Measurements from ENCODE around the gene FIBP. TPM values are rescaled to one million over a fixed set of nuclear protein-coding genes. Genes with fewer than 3 reads are reported as not detected.
A peak's percentile ranks its signal among the peaks of the same experiment; 100 is the strongest.

The FIBP gene
- total RNA-seq, 1 experiment from 2014 or later, result 89.5 TPM

DNA sequence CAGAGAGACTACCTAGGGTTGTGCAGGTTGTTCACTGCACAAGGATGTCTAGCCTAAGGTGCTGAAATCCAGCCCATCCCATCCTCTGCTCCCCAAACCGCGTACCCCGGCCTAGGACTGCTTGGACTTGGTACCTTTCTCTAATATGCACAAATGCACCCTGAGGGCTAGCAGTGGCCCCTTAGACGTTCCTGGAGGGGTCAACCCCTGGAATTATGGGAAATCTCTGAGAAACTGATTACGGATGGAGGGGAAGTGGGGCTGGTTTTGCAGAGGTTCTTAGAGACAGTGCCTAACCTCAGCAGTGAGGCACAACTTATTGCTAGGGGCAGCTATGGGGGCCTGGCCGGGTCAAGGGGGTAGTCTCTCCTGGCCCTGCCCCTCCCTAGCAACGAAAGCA lies 28.1 kb upstream of the FIBP start:
- in situ Hi-C loops (cut with HindIII; ENCODE audit: low pct_unique_long_range_greater_than_20kb, low sequenced_read_pairs), result no loop called here
- no peak for DNase-seq (ENCODE audit: low read depth)

DNA sequence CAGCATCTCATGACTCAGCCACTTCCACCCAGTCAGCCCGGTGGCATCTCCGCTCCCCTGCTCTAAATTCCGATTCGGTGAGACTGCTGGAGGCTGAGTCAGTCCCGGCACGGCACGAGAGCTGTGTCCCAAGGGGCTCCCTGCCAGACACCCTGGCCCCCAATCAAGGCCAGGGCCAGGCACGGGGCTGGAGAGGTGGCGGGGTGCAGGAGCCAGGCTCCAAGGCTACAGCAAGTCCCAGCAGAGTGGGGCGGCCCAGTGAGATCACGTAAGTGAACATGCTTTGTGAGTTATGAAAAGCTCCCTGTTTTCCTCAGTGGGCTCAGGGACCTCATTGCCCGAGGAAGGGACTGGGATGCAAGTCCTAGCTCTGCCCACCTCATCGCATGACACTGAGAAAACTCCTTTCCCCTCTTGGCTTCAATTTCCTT lies 27.6 kb upstream of the FIBP start:
- in situ Hi-C loops (cut with HindIII; ENCODE audit: low pct_unique_long_range_greater_than_20kb, low sequenced_read_pairs), result no loop called here
- peak; percentile 90 for DNase-seq (ENCODE audit: low read depth)

DNA sequence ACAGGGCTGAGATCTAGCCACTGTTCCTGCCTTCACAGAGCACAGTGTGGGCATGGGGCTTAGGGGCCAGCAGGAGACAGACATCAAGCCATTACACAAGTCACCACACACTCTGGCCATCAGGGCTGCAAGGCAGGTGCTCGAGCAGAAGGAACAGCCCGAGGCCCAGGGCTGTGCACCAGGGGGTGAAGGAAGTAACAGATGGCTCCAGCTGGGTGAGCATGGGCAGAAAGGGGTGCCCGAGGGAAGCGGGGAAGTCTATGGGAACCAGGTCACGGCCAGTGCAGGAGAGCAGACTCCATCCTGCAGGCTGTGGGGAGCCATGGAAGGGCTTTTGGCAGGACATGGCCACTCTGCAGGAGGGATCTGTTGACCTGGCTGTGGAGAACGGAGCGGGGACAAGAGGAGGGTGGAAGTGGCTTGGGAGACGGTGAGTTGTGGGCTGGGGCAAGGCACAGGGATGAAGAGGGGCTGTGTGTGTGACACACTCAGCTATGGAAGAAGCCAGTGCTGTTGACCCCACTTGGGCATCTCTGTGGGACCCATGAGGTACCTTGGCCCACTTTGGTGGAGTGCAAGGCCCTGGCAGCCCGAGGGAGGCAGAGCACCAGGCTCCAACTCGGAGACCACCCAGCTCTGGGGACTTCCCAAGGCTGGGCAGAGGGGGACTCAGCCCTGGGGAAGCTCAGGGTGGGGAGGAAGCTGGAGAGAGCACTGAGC lies 27.0 kb upstream of the FIBP start:
- in situ Hi-C loops (cut with HindIII; ENCODE audit: low pct_unique_long_range_greater_than_20kb, low sequenced_read_pairs), result no loop called here
- DNase-seq (ENCODE audit: low read depth), result no peak

DNA sequence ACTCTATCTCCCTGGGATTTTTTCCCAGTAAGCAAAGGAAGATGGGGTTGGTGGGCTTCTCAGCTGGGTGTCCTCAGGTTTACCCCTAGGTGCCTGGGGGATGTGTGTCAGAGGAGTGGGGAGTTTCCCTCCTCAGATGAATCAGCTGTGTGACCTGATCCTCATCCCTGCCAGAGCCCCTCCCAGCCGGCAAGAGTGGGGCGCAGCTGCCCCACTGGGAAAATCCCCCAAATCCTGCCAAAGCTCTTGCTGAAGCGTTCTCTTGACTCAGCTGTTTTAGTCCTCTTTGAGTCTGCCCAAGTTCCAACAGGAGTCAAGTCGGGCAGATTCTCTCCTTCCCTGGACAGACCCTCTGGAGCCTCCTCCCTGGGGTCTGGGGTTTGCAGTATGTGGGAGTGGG lies 24.6 kb upstream of the FIBP start:
- in situ Hi-C loops (cut with HindIII; ENCODE audit: low pct_unique_long_range_greater_than_20kb, low sequenced_read_pairs), result no loop called here
- peak; percentile 31 for DNase-seq (ENCODE audit: low read depth)

DNA sequence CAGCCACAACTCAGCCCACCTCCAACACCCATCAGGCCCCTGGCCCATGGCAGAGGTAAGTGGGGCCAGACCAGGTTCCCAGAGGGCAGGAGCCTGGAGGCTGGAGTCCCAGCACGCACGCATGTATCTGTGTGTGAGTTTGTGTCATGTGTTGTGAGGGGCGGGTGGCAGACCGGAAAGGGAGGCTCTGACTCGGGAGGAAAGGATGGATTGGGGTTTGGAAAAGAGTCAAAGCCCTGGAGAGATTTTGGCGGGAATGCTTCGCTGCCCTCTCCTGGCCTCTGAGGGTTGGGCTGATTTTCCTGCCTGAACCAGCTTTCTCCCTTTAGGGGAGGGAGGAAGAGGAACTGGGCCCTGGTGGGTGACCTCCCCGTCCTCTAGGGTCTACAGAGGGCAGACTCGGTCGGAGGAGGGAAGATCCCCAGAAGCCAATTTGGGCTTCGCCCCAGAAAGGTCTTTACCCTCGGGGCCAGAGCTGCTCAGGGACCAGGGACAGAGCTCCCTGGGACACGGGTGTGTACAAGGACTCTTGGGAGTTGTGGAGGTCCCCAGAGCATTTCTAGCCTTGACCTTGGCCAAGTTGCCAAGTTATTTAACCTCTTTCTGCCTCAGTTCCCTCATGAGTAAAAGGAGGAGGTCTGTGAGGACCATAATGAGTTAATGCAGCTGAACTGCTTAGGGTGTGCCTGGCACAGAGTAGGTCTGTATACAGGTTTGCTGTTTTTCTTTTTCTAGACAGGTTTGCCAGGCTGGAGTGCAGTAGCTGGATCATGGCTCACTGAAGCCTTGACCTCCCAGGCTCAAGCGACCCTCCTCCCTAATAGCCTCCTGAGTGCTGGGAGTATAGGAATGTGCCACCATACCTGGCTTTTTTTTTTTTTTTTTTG lies 23.7 kb upstream of the FIBP start:
- peak; percentile 86 for DNase-seq (ENCODE audit: low read depth)
- in situ Hi-C loops (cut with HindIII; ENCODE audit: low pct_unique_long_range_greater_than_20kb, low sequenced_read_pairs), result no loop called here

DNA sequence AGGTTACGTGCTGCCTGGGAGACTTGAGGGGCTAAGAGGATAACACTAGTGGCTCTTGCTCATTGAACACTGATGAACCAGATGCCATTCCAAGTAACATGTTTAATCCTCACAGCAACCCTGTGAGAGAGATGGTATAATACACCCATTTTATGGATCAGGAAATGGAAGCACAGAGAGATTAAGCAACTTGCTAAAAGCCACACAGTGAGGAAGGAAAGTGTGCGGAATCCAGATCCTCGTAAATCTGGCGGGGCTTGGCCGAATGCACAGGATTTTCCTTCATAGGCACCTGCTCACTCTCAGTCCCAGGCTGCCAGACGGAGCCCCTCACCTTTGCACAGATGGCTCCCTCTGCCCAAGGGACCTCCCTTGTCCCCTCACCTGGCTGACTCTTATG lies 19.6 kb upstream of the FIBP start:
- in situ Hi-C loops (cut with HindIII; ENCODE audit: low pct_unique_long_range_greater_than_20kb, low sequenced_read_pairs), result no loop called here

DNA sequence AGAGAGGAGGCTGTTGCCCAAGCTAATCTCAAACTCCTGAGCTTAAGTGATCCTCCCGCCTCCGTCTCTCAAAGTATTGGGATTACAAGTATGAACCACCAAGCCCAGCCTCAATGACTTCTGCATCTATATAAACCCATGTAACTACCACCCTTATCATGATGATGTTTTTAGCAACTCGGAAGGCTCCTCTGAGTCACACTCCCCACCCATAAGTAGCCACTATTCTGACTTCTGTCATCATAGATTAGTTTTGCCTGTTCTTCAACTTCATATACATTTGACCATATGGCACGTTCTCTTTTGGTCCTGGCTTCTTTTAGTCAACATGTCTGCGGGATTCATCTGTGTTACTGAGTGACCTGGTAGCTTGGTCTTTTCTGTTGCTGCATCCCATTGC lies 18.3 kb upstream of the FIBP start:
- no peak for DNase-seq (ENCODE audit: low read depth)
- in situ Hi-C loops (cut with HindIII; ENCODE audit: low pct_unique_long_range_greater_than_20kb, low sequenced_read_pairs), result no loop called here

More for the DNA sequence above, 19.6 kb upstream of the FIBP start:
- no peak for DNase-seq (ENCODE audit: low read depth)

DNA sequence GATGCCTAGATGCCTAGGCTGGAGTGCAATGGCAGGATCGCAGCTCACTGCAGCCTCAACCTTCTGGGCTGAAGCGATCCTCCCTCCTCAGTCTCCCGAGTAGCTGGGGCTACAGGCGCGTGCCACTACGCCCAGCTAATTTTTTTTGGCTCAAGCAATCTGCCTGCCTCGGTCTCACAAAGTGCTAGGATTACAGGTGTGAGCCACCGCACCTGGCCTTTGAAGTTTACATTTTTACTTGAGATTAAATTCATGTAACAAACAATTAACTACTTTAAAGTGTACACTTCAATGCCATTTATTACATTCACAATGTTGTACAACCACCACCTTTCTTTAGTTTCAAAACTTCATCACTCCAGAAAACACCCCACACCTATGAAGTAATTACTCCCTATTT lies 15.4 kb upstream of the FIBP start:
- in situ Hi-C loops (cut with HindIII; ENCODE audit: low pct_unique_long_range_greater_than_20kb, low sequenced_read_pairs), result no loop called here
- no peak for DNase-seq (ENCODE audit: low read depth)

DNA sequence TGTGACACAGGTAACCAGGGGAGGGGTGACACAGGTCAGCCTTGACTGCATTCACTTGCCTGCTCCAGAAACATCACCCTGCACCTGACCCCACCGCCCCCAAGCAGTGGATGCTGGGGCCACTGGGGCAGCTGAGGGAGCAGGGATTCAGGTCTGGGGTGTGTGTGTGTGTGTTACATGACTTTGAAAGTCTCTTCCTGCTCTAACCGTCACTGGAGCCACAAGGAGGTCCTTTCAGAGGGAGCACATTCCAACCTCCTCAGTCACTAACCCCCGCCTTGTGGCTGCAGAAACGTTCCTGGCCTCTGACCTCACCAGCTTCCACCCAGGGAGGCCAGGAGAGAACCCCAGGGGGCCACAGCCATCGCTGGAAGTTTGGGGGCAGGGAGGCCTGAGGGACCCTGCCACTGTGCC lies 14.8 kb upstream of the FIBP start:
- DNase-seq (ENCODE audit: low read depth), result peak; percentile 89
- in situ Hi-C loops (cut with HindIII; ENCODE audit: low pct_unique_long_range_greater_than_20kb, low sequenced_read_pairs), result no loop called here

DNA sequence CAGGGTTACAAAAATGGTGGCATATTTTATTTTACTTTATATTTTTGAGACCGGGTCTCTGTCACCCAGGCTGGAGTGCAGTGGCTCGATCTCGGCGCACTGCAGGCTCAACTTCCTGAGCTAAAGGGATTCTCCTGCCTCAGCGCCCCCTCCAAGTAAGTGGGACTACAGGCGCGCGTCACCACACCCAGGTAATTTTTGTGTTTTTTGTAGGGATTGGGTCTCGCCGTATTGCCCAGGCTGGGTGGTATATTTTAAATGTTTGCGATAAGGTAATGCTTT lies 12.6 kb upstream of the FIBP start:
- in situ Hi-C loops (cut with HindIII; ENCODE audit: low pct_unique_long_range_greater_than_20kb, low sequenced_read_pairs), result no loop called here
- DNase-seq (ENCODE audit: low read depth), result no peak

DNA sequence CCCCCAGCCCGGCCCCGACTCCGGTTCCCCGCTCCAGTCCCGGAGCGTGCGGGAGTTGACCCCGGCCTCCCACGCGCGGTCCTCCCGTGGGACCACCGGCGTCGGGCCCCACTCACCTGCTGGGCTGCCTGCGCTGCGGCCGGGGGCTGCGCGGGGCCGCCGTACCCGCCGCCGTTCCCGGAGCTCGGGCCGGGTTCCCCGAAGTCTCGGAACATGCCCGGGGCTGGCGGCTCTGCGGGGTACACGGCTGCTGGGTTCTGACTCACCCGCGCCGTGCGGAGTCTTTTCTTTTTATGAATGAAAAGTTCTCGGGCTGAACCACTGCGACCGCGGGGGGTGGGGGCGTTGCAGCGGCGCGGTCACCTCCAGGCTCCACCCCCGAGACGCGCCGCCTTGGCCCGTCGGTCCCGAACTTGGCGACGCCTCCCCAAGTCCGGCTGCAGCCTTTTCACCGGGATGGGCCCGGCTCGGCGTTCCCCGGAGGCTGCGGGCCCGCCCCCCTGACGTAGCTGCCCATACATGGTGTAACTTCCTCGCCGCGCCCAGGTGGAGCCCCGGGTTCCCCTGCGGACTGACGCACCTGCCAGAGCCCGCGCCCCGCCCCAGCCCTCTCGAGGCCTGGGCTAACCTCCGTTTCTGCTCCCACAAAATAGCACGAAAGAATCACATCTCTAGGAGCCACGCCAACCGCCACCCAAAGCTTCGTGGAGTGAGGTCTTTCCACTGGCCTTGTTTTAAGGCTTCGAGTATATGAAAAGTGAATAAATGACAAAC lies 12.0 kb upstream of the FIBP start, which contains the start of gene FOSL1:
Gene FOSL1, minus strand, starts transcription at position 264 of the 774 bp plus-strand sequence. Its CDS starts 49 bp downstream, at position 215.
- in situ Hi-C loops (cut with HindIII; ENCODE audit: low pct_unique_long_range_greater_than_20kb, low sequenced_read_pairs), result no loop called here
- DNase-seq (ENCODE audit: low read depth), result peak; percentile 96

DNA sequence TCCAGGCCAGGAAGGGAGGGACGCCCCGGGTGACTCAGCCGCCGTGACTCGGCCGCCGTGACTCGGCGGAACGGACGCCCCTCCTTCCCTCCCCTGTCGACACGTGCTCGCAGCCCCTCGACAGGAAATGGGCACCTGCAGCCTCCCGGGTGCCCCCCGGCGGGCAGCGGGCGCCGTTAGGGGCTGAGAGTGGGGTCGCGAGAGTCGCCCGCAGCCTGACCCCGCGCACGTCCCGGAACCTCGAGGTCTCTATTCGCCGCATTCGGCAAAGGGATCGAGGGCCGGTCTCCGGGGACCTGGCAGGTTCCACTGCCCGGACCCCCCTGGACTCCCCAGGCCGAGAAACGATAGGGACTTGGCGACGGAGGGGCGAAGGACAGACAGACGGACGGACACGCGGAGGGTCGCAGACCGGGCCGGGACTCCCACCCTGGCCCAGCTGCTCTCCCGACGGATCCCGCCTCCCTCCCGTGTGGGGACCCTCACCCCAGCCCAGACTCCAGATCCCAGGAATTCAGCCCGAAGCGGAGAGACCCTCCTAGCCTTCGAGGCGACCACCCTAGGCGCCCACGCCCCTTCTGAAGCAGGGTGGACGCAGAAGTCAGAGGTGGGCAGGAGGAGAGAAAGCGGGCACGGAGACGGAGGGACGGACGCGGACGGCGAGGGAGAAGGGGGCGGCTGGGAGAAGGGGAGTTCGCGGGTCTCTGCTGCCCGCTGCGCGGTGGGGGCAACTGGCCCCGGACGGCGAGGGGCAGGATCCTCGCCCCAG lies 11.3 kb upstream of the FIBP start:
- in situ Hi-C loops (cut with HindIII; ENCODE audit: low pct_unique_long_range_greater_than_20kb, low sequenced_read_pairs), result no loop called here
- peak; percentile 87 for DNase-seq (ENCODE audit: low read depth)

DNA sequence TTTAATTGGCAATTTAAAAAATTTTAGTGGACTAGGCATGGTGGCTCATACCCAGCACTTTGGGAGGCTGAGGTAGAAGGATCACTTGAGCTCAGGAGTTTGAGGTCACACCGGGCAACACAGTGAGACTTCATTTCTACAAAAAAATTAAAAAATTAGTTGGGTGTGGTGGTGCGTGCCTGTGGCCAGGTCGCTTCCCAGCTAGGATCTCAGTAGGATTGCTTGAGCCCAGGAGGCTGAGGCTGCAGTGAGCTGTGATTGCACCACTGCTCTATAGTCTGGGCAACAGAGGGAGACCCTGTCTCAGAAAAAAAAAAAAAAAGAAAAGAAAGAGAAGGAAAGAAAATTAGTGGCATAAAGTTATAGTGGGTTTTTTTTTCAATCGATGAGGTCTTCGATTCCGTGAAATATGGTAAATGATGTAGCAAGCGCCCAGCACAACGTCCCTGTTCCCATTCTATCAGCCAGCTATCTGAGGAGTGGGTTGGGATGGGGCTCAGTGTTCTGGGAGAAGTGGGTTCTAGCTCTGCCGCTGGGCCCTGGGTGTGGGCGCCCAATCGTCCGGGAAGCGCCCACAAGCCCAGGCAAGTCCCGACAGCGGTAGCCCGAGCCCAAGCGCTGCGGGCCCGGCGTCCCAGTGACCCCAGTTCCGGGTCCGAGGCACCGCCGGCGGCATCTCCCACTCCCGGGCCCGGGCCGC lies 10.5 kb upstream of the FIBP start:
- no peak for DNase-seq (ENCODE audit: low read depth)
- in situ Hi-C loops (cut with HindIII; ENCODE audit: low pct_unique_long_range_greater_than_20kb, low sequenced_read_pairs), result no loop called here

DNA sequence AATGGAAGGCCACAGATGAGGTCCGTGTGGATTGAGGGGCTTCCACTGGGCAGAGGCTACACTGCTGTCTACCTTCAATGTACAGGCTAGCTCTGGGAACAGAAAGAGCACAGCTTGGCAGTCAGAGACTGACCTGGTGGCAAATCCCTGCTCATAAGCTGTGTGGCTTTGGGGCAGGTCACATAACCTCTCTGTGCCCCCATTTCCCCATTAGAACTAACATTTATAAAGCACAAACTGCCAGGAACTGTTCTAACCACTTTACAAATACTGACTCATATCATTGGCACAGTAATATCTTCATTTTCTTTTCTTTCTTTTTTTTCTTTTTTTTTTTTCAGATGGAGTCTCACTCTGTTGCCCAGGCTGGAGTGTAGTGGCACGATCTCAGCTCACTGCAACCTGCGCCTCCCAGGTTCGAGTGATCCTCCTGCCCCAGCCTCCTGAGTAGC lies 8.8 kb upstream of the FIBP start:
- in situ Hi-C loops (cut with HindIII; ENCODE audit: low pct_unique_long_range_greater_than_20kb, low sequenced_read_pairs), result no loop called here
- DNase-seq (ENCODE audit: low read depth), result no peak

DNA sequence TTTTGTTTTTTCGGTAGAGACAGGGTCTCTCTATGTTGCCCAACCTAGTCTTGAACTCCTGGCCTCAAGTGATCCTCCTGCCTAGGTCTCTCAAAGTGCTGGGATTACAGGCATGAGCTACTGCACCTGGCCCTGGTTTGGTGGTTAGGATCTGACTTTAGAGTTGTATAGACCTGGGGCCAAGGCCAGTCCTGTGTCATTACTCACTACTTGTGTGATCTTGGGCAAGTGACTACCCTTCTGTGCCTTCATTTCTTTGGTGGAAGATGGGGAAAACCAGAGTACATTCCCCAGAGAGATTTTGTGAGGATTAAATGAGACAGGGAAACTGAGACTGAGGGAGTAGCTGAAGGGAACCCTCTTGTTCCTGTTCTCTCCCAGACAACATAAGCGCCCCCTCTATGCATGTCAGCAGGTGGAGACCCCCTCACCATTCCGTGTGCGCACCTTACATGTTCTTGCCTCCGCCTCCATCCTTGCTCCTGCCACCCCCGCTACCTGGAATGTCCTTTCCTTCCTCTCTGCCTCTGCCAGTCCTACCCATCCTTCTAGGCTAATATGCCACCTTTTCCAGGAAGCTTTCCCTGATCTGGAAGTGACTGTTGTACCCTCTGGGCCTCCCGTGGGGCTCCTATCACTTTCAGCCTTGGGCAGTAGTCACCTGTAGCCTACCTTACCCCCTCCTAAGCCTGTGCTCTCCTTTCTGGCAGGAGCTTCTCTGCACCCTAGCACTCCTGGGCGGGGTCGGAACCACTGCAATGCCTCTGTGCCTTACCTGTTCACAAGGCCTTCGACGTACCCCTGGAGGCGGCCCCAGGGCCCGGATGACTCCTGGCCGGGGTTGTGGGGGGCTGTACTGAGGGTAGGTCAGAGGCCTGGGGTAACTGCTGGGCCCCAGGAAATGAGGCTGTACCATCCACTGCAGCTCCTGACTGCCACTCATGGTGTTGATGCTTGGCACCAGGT lies 8.0 kb upstream of the FIBP start:
- no peak for DNase-seq (ENCODE audit: low read depth)
- in situ Hi-C loops (cut with HindIII; ENCODE audit: low pct_unique_long_range_greater_than_20kb, low sequenced_read_pairs), result no loop called here

DNA sequence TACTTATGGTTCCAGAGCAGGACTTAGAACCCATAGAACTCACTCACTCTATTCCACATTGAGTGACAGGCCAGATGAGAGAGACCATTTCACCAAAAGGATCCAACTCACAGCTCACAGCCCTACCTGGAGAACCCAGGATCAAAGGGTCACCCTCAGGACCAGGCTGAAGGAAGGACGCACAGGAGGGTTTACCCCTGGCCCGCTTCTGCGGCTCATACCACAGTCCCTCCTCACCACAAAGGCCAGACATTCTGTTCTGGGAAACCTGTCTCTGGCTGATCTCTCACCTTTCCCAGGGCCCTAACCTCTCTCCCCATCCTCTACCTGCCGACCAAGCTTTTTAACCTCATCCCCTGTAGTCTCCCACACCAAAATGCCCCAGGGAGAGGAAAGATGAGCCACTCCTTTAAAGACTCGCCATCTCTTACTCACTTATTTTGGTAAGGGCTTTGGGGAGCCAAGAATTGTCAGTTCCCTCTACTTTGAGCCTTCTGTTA lies 7.3 kb upstream of the FIBP start:
- in situ Hi-C loops (cut with HindIII; ENCODE audit: low pct_unique_long_range_greater_than_20kb, low sequenced_read_pairs), result no loop called here
- DNase-seq (ENCODE audit: low read depth), result no peak

Measured in Caki2 (cell line).